H1 (cell line): ENCODE data around the gene TRIM62. TPM values are rescaled to one million over a fixed set of nuclear protein-coding genes. Genes with fewer than 3 reads are reported as not detected.

Experiments
- CTCF ChIA-PET: fragments of 300-600 bp; sonication (Branson Sonifier 250); formaldehyde crosslinking; loops from one replicate; lab custom pipeline; 2021; ENCODE audit not compliant: partially characterized antibody; lab: Charles Lee
- POLR2A ChIA-PET: fragments of 300-600 bp; sonication (Branson Sonifier 250); formaldehyde crosslinking; loops from one replicate; lab custom pipeline; 2021; ENCODE audit warnings: inconsistent platforms; ENCODE audit not compliant: partially characterized antibody; lab: Charles Lee
- DNase-seq, 2 experiments: peaks; one replicate each; pipeline versions ENCODE4 v3.0.0 to v3.0.0-alpha.2; 2010 to 2022; ENCODE audit warnings: low spot score in 2 of 2, low read depth in 1 of 2, mixed read lengths in 1 of 2
- FAIRE-seq: peaks from 2 replicates; lab custom pipeline; 2011; peaks lifted over from hg19 to GRCh38; lab: Jason Lieb, UNC
- H2AFZ ChIP-seq: 2 replicates; pipeline ENCODE4 v1.8.1; 2012; ENCODE audit warnings: low read length, inconsistent platforms
- H2AK5ac ChIP-seq: 2 replicates; pipeline ENCODE4 v1.6.1; 2013; ENCODE audit warnings: low read depth, low read length
- H2BK120ac ChIP-seq: replicated peaks from 2 replicates; pipeline ENCODE3; 2013; ENCODE audit warnings: low read depth, low read length, inconsistent platforms
- H2BK12ac ChIP-seq: 2 replicates; pipeline ENCODE4 v1.6.1; 2013; ENCODE audit warnings: low read depth, low read length
- H2BK15ac ChIP-seq: 2 replicates; pipeline ENCODE4 v1.6.1; 2013; ENCODE audit warnings: low read length
- H2BK20ac ChIP-seq: 2 replicates; pipeline ENCODE4 v1.6.1; 2013; ENCODE audit warnings: low read length
- H2BK5ac ChIP-seq: 2 replicates; pipeline ENCODE4 v1.6.1; 2013; ENCODE audit warnings: low read depth, low read length
- H3K14ac ChIP-seq: 2 replicates; pipeline ENCODE4 v1.6.1; 2013; ENCODE audit warnings: inconsistent platforms; ENCODE audit not compliant: insufficient read length
- H3K18ac ChIP-seq: 2 replicates; pipeline ENCODE4 v1.6.1; 2013; ENCODE audit warnings: low read length; ENCODE audit errors: extremely low read depth
- H3K23ac ChIP-seq: 2 replicates; pipeline ENCODE4 v1.6.1; 2013; ENCODE audit warnings: inconsistent platforms; ENCODE audit not compliant: insufficient read length
- H3K23me2 ChIP-seq: 2 replicates; pipeline ENCODE4 v1.6.1; 2013; ENCODE audit warnings: low read depth, low read length
- H3K27ac ChIP-seq: 2 replicates; pipeline ENCODE4 v1.6.1; 2011; ENCODE audit warnings: low read depth, low read length, inconsistent platforms
- H3K27me3 ChIP-seq, 4 experiments: replicated peaks in 1 of 4; 1 replicate in 1 of 4; 2 replicates in 3 of 4; pipeline versions ENCODE4 v1.6.1 to v1.8.1; 2011 to 2013; ENCODE audit warnings: low read length in 3 of 4, mild to moderate bottlenecking in 3 of 4, inconsistent platforms in 2 of 4, mixed read lengths in 2 of 4, moderate library complexity in 1 of 4; ENCODE audit not compliant: control insufficient read depth in 3 of 4, insufficient read depth in 3 of 4; ENCODE audit errors: extremely low read depth in 1 of 4
- H3K36me3 ChIP-seq, 4 experiments: 2 replicates each; pipeline versions ENCODE4 v1.6.1 to v1.8.1; 2011 to 2013; ENCODE audit warnings: mild to moderate bottlenecking in 4 of 4, low read length in 3 of 4, moderate library complexity in 2 of 4, control low read depth in 1 of 4, inconsistent platforms in 1 of 4; ENCODE audit not compliant: insufficient read depth in 4 of 4, control insufficient read depth in 2 of 4
- H3K4ac ChIP-seq: replicated peaks from 2 replicates; pipeline ENCODE3; 2013; ENCODE audit warnings: low read length, low read depth, mixed read lengths, inconsistent platforms; ENCODE audit not compliant: insufficient read length
- H3K4me1 ChIP-seq, 4 experiments: replicated peaks in 1 of 4; 1 replicate in 1 of 4; 2 replicates in 3 of 4; pipeline versions ENCODE4 v1.6.1 to v1.8.1; 2011 to 2013; ENCODE audit warnings: low read length in 3 of 4, inconsistent platforms in 2 of 4, mixed read lengths in 1 of 4; ENCODE audit not compliant: insufficient read depth in 4 of 4, control insufficient read depth in 3 of 4
- H3K4me2 ChIP-seq, 2 experiments: 2 replicates each; pipeline versions ENCODE4 v1.6.1 to v1.8.1; 2011 to 2013; ENCODE audit warnings: low read depth in 2 of 2, low read length in 2 of 2, control low read depth in 1 of 2, inconsistent platforms in 1 of 2, mild to moderate bottlenecking in 1 of 2; ENCODE audit not compliant: insufficient read depth in 1 of 2
- H3K4me3 ChIP-seq, 4 experiments: fragments of 200-600, 300-600 bp in 1 of 4; sonication (generic), shearing (Covaris generic), sonication (Bioruptor Twin) in 1 of 4; 2 replicates each; pipeline versions ENCODE4 v1.5.1 to v1.8.1; 2011 to 2016; ENCODE audit warnings: low read length in 4 of 4, low read depth in 3 of 4, control low read depth in 2 of 4, inconsistent platforms in 2 of 4, mild to moderate bottlenecking in 2 of 4, mixed read lengths in 1 of 4, moderate library complexity in 1 of 4; ENCODE audit not compliant: insufficient read depth in 2 of 4; ENCODE audit errors: extremely low read depth in 1 of 4
- H3K56ac ChIP-seq: replicated peaks from 2 replicates; pipeline ENCODE3; 2013; ENCODE audit warnings: low read depth, mild to moderate bottlenecking, mixed read lengths, low read length, inconsistent platforms; ENCODE audit not compliant: insufficient read length
- H3K79me1 ChIP-seq: 2 replicates; pipeline ENCODE4 v1.6.1; 2013; ENCODE audit warnings: low read depth, low read length, control low read depth
- H3K79me2 ChIP-seq, 2 experiments: 2 replicates each; pipeline versions ENCODE4 v1.6.1 to v1.8.1; 2012 to 2013; ENCODE audit warnings: low read length in 2 of 2, mild to moderate bottlenecking in 2 of 2, inconsistent platforms in 1 of 2; ENCODE audit not compliant: insufficient read depth in 2 of 2, control insufficient read depth in 1 of 2
- H3K9ac ChIP-seq, 4 experiments: replicated peaks in 1 of 4; 1 replicate in 1 of 4; 2 replicates in 3 of 4; pipeline versions ENCODE4 v1.6.1 to v1.8.1; 2011 to 2013; ENCODE audit warnings: low read depth in 3 of 4, low read length in 3 of 4, control low read depth in 2 of 4, mild to moderate bottlenecking in 2 of 4, moderate library complexity in 2 of 4, inconsistent platforms in 1 of 4; ENCODE audit errors: extremely low read depth in 1 of 4
- H3K9me3 ChIP-seq, 2 experiments: 2 replicates each; pipeline versions ENCODE4 v1.6.1 to v1.8.1; 2012 to 2013; ENCODE audit warnings: mild to moderate bottlenecking in 2 of 2, moderate library complexity in 2 of 2, control low read depth in 1 of 2, inconsistent platforms in 1 of 2, low read depth in 1 of 2, low read length in 1 of 2, mixed read lengths in 1 of 2; ENCODE audit not compliant: insufficient read depth in 2 of 2
- H4K20me1 ChIP-seq, 2 experiments: replicated peaks in 1 of 2; 2 replicates each; pipeline versions ENCODE3 to v1.8.1; 2011 to 2013; ENCODE audit warnings: inconsistent platforms in 2 of 2, low read length in 2 of 2, mild to moderate bottlenecking in 1 of 2; ENCODE audit not compliant: insufficient read depth in 2 of 2, control insufficient read depth in 1 of 2
- H4K5ac ChIP-seq: 2 replicates; pipeline ENCODE4 v1.6.1; 2013; ENCODE audit warnings: low read length, low read depth, mixed read lengths, inconsistent platforms; ENCODE audit not compliant: insufficient read length
- H4K8ac ChIP-seq: 2 replicates; pipeline ENCODE4 v1.8.0; 2013; ENCODE audit warnings: mild to moderate bottlenecking, moderate library complexity, low read length, inconsistent platforms; ENCODE audit not compliant: insufficient read depth; ENCODE audit errors: extremely low read depth
- H4K91ac ChIP-seq: replicated peaks from 2 replicates; pipeline ENCODE3; 2013; ENCODE audit warnings: low read length, mixed read lengths, inconsistent platforms; ENCODE audit not compliant: insufficient read length
- RAD21 ChIP-seq, 2 experiments: IDR thresholded peaks in 1 of 2; conservative IDR thresholded peaks in 1 of 2; 2 replicates each; pipeline ENCODE4 v1.6.1; 2011; ENCODE audit warnings: low read depth in 2 of 2, low read length in 2 of 2, improper control_type of control experiment in 1 of 2, inconsistent platforms in 1 of 2, mild to moderate bottlenecking in 1 of 2, moderate library complexity in 1 of 2
- WGBS, 2 experiments: shearing (Covaris generic) in 1 of 2; methylation state at CpG; one replicate each; pipeline versions ENCODE4 v1.1.6 to v1.1.7; 2013 to 2015; ENCODE audit warnings: low lambda C conversion rate in 2 of 2, mixed read lengths in 2 of 2, inconsistent platforms in 1 of 2, low coverage in 1 of 2, missing lambda C conversion rate in 1 of 2; ENCODE audit not compliant: insufficient replicate concordance in 2 of 2, insufficient coverage in 1 of 2, insufficient read length in 1 of 2; ENCODE audit errors: extremely low coverage in 1 of 2, missing lambda C conversion rate in 1 of 2; 5-methylcytosine and 5-hydroxymethylcytosine counted together
- polyA plus RNA-seq, 7 experiments: library from polyadenylated mRNA; depleted of rRNA in 3 of 7; stranded (reverse) in 5 of 7; unstranded in 2 of 7; fragments of >200 nt in 5 of 7; fragments of 200-250 nt in 2 of 7; gene quantifications; 1 replicate in 5 of 7; 2 replicates in 1 of 7; 4 replicates in 1 of 7; pipeline versions ENCODE4 v1.2.1 to v1.2.3, GENCODE V29; 2011 to 2013; ENCODE audit warnings: missing spikeins in 2 of 7, mixed read lengths in 2 of 7
- total RNA-seq: library from RNA; stranded (reverse); fragmentation: NEBNext Ultra II Directional; extraction: Animal tissue kit (Norgen Biotek cat#: 25700); gene quantifications from 2 replicates; pipeline ENCODE4 v1.2.1, GENCODE V29; 2021

Gene TRIM62
- total and polyA plus RNA-seq, 2 of the 8 experiments (the other 6 are each of a cell fraction or from before 2014, with no cell fraction given), result 6.3 to 10.8 TPM

DNA sequence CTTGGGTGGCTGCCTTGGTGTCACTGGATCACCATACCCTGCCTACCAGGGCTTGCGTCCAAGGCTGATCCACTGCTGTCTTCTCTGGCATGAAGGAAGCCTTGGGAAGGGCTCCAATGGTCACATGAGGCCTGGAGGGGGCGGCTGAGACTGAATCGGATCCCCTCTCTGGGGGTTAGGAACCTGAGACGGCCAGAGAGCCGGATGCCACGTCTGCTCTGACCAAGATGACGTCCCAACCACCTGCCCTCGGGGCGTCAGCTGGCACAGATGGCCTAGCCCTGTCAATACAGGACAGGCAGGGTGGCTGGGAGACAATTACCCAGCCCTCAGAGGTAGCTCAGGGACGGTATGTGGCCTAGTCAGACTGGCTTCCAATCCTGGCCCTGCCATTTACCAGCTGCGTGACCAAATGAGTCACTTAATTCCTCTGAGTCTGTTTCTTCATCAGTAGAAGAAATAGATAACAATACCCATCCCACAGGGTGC, 5.4 kb downstream of the TRIM62 start:
- no peak overlapping the region for H4K5ac ChIP-seq
- no peak overlapping the region for H3K56ac ChIP-seq
- no peak overlapping the region for H3K4me2 ChIP-seq
- H3K4ac ChIP-seq, result no peak overlapping the region
- no peaks in the 10 kb centered on the region; the same call in 1 of the 2 replicates for H3K79me1 ChIP-seq
- POLR2A ChIA-PET, result interaction anchor here (0.9 to 1.8 kb wide), 2 partner anchors 11 kb away, joined by 5 read pairs; no protein-coding TSS in a partner anchor
- no peak overlapping the region for H2BK120ac ChIP-seq
- no peak overlapping the region for H3K18ac ChIP-seq
- no peak overlapping the region for H3K4me3 ChIP-seq
- no peaks in the 10 kb centered on the region; a peak in 1 of 7 replicates for H3K27me3 ChIP-seq
- no peak overlapping the region for H4K91ac ChIP-seq
- H4K8ac ChIP-seq, result no peak overlapping the region
- H2BK20ac ChIP-seq, result no peak overlapping the region
- peaks cover 0 to under 1% (median 0%) of the 10 kb centered on the region in 4 experiments; a peak in 1 of 8 replicates for H3K36me3 ChIP-seq
- CTCF ChIA-PET, result no interaction called here
- H3K79me2 ChIP-seq, result no peaks in the 10 kb centered on the region; a peak in 1 of 4 replicates
- no peak overlapping the region for H2AK5ac ChIP-seq
- H3K14ac ChIP-seq, result no peak overlapping the region
- H4K20me1 ChIP-seq, result peaks cover 0 to 13% of the 10 kb centered on the region in 2 experiments
- 84% methylated on average over 11 of the region's 11 CpGs; no CpG with 5 or more reads in 1 of the 2 experiments for WGBS, 2 experiments
- H3K4me1 ChIP-seq, result peaks cover 0 to 9% (median 6%) of the 10 kb centered on the region in 4 experiments; a peak in 5 of 7 replicates
- no peak overlapping the region for H2AFZ ChIP-seq
- H3K23ac ChIP-seq, result no peak overlapping the region
- no peaks in the 10 kb centered on the region for H3K9me3 ChIP-seq
- peaks cover 9% of the 10 kb centered on the region for H3K23me2 ChIP-seq
- H2BK12ac ChIP-seq, result no peak overlapping the region
- FAIRE-seq (no peak), DNase-seq (no peak)
- no peak overlapping the region for H3K27ac ChIP-seq
- no peak overlapping the region for H2BK5ac ChIP-seq
- H3K9ac ChIP-seq, result no peak overlapping the region
- H2BK15ac ChIP-seq, result no peak overlapping the region
- TF ChIP-seq RAD21 (IDR thresholded peaks at IDR 0.05 in 1 of 2, conservative IDR thresholded peaks at IDR 0.05 in 1 of 2; ENCODE audit: low read depth in 2 of 2, low read length in 2 of 2), result 0 out of 4 replicates have a peak, but pooled peaks of 1 of the 2 experiments have one; percentile 5
